Measurements from ENCODE around the gene ZNF664. TPM values are rescaled to one million over a fixed set of nuclear protein-coding genes. Genes with fewer than 3 reads are reported as not detected.

The ZNF664 gene
- total RNA-seq, 1 experiment from 2014 or later, result 80.8 TPM

GRCh38 chr12:124036171-124036598, 63.2 kb downstream of the ZNF664 start:
- Histone ChIP-seq H4K20me1 (ENCODE audit: low read length) (no peaks in the 10 kb centered on the region), H3K4me2 (ENCODE audit: low read length) (0 out of 2 replicates have a peak overlapping the region, but pooled peaks have one; percentile 14), H3K4me3 (ENCODE audit: low read length) (no peak overlapping the region), H3K36me3 (ENCODE audit: low read depth, low read length) (no peaks in the 10 kb centered on the region), H3K9me2 (replicated peaks; ENCODE audit: low read length) (no peaks in the 10 kb centered on the region), H3K9me3 (ENCODE audit: low read length) (no peaks in the 10 kb centered on the region), H3F3A (ENCODE audit: low read length, unreplicated experiment) (no peaks in the 10 kb centered on the region), H3K79me2 (ENCODE audit: low read length) (no peaks in the 10 kb centered on the region), H3K9ac (ENCODE audit: low read length) (no peak overlapping the region), H3K4me1 (ENCODE audit: insufficient read depth, low read length) (no peaks in the 10 kb centered on the region), H2AFZ (ENCODE audit: low read length) (peak overlapping the region; percentile 79), H3K27me3 (ENCODE audit: low read length) (no peaks in the 10 kb centered on the region), H3K27ac (ENCODE audit: low read length) (no peak overlapping the region)
- CTCF ChIA-PET, result interaction anchor here (0.5 to 1.1 kb wide), 4 partner anchors 234 to 869 kb away, joined by 3 to 4 read pairs (median 4); no protein-coding TSS in a partner anchor
- ATAC-seq (no peak), DNase-seq (no peak)
- intact Hi-C loops (cut with micrococcal nuclease), result loop anchor here (1.0 to 5.0 kb wide), 3 partner anchors 285 to 861 kb away; no protein-coding TSS in a partner anchor
- POLR2A ChIA-PET (ENCODE audit: unreplicated experiment), result no interaction called here
- no TSS peak for BruUV-seq (replicated peaks)
- no peak for TF ChIP-seq EZH2 (IDR thresholded peaks at IDR 0.05; ENCODE audit: low read length, unreplicated experiment)
- no peak for TF ChIP-seq EZH2phosphoT487 (IDR thresholded peaks at IDR 0.05; ENCODE audit: borderline replicate concordance, low read length)
- no peak for TF ChIP-seq CTCF (conservative IDR thresholded peaks at IDR 0.05; ENCODE audit: low read depth, low read length)

- ATAC-seq (peak; percentile 56), DNase-seq (peak; percentile 70)
- no peak overlapping the region for H3K27ac ChIP-seq (ENCODE audit: low read length)
- ChIA-PET POLR2A (ENCODE audit: unreplicated experiment) (no interaction called here), CTCF (interaction anchor here (0.7 to 1.1 kb wide), 3 partner anchors 234 to 266 kb away, joined by 3 to 4 read pairs (median 3); no protein-coding TSS in a partner anchor)
- TF ChIP-seq CTCF (conservative IDR thresholded peaks at IDR 0.05; ENCODE audit: low read depth, low read length) (peak; percentile 98), EZH2phosphoT487 (IDR thresholded peaks at IDR 0.05; ENCODE audit: borderline replicate concordance, low read length) (no peak)
- H3K9me2 ChIP-seq (replicated peaks; ENCODE audit: low read length), result no peaks in the 10 kb centered on the region
- no peak overlapping the region for H3K9ac ChIP-seq (ENCODE audit: low read length)
- no TSS peak for BruUV-seq (replicated peaks)
- H3K36me3 ChIP-seq (ENCODE audit: low read depth, low read length), result no peaks in the 10 kb centered on the region
- H3K4me3 ChIP-seq (ENCODE audit: low read length), result no peak overlapping the region
- H3F3A ChIP-seq (ENCODE audit: low read length, unreplicated experiment), result no peaks in the 10 kb centered on the region
- H4K20me1 ChIP-seq (ENCODE audit: low read length), result no peaks in the 10 kb centered on the region
- intact Hi-C loops (cut with micrococcal nuclease), result loop anchor here (1.0 to 5.0 kb wide), 3 partner anchors 285 to 861 kb away; no protein-coding TSS in a partner anchor
- H3K79me2 ChIP-seq (ENCODE audit: low read length), result no peaks in the 10 kb centered on the region
- no peaks in the 10 kb centered on the region for H3K27me3 ChIP-seq (ENCODE audit: low read length)
- no peaks in the 10 kb centered on the region for H3K4me1 ChIP-seq (ENCODE audit: insufficient read depth, low read length)
- 0 out of 2 replicates have a peak overlapping the region, but pooled peaks have one; percentile 14 for H3K4me2 ChIP-seq (ENCODE audit: low read length)
- peak overlapping the region; percentile 79 for H2AFZ ChIP-seq (ENCODE audit: low read length)
- H3K9me3 ChIP-seq (ENCODE audit: low read length), result no peaks in the 10 kb centered on the region
These were observed 63.7 kb downstream of the ZNF664 start for GRCh38 chr12:124036657-124037109.

GRCh38 chr12:124037331-124037730, 64.3 kb downstream of the ZNF664 start:
- H3K9me2 ChIP-seq (replicated peaks; ENCODE audit: low read length), result no peaks in the 10 kb centered on the region
- TF ChIP-seq EZH2 (IDR thresholded peaks at IDR 0.05; ENCODE audit: low read length, unreplicated experiment) (no peak), CTCF (conservative IDR thresholded peaks at IDR 0.05; ENCODE audit: low read depth, low read length) (no peak), EZH2phosphoT487 (IDR thresholded peaks at IDR 0.05; ENCODE audit: borderline replicate concordance, low read length) (no peak)
- BruUV-seq (replicated peaks), result no TSS peak
- no peaks in the 10 kb centered on the region for H3K9me3 ChIP-seq (ENCODE audit: low read length)
- H3F3A ChIP-seq (ENCODE audit: low read length, unreplicated experiment), result no peaks in the 10 kb centered on the region
- no peak overlapping the region for H2AFZ ChIP-seq (ENCODE audit: low read length)
- no peak overlapping the region for H3K9ac ChIP-seq (ENCODE audit: low read length)
- DNase-seq, result no peak
- no peaks in the 10 kb centered on the region for H3K4me1 ChIP-seq (ENCODE audit: insufficient read depth, low read length)
- no peak overlapping the region for H3K4me2 ChIP-seq (ENCODE audit: low read length)
- intact Hi-C loops (cut with micrococcal nuclease), result loop anchor here (5.0 kb wide), 1 partner anchor 860 kb away; no protein-coding TSS in a partner anchor
- ATAC-seq, result no peak
- POLR2A ChIA-PET (ENCODE audit: unreplicated experiment), result no interaction called here
- no peaks in the 10 kb centered on the region for H3K36me3 ChIP-seq (ENCODE audit: low read depth, low read length)
- CTCF ChIA-PET, result interaction anchor here (0.7 kb wide), 1 partner anchor 244 kb away, joined by 4 read pairs; no protein-coding TSS in a partner anchor
- H3K27ac ChIP-seq (ENCODE audit: low read length), result no peak overlapping the region
- H4K20me1 ChIP-seq (ENCODE audit: low read length), result no peaks in the 10 kb centered on the region
- no peak overlapping the region for H3K4me3 ChIP-seq (ENCODE audit: low read length)
- H3K27me3 ChIP-seq (ENCODE audit: low read length), result no peaks in the 10 kb centered on the region
- no peaks in the 10 kb centered on the region for H3K79me2 ChIP-seq (ENCODE audit: low read length)
